Gastroesophageal sphincter (tissue), 4 donors: ENCODE measurements around the gene CTNNA3. TPM values are rescaled to one million over a fixed set of nuclear protein-coding genes. Genes with fewer than 3 reads are reported as not detected.

ENCODE experiments used
- ATAC-seq: fragments of 150-250 bp; one replicate; pipeline ENCODE4 v1.9.1; 2016; ENCODE audit warnings: mild to moderate bottlenecking, moderate library complexity
- H3K27ac ChIP-seq, 4 donors: fragments of 200-600 bp; sonication (generic) in 3 of 4; 1 replicate in 3 of 4; 2 replicates in 1 of 4; pipeline ENCODE4 v1.5.1; 2016 to 2019
- H3K27me3 ChIP-seq: fragments of 200-600 bp; sonication (generic); one replicate; pipeline ENCODE4 v1.5.1; 2019
- H3K36me3 ChIP-seq, 2 donors: fragments of 200-600 bp; sonication (generic); one replicate each; pipeline ENCODE4 v1.5.1; 2019; ENCODE audit warnings: control low read depth in 1 of 2
- H3K4me1 ChIP-seq, 3 donors: fragments of 200-600 bp; sonication (generic); 1 replicate in 2 of 3; 2 replicates in 1 of 3; pipeline ENCODE4 v1.5.1; 2016 to 2019; ENCODE audit warnings: control low read depth in 2 of 3
- H3K4me3 ChIP-seq, 2 donors: fragments of 200-600 bp; sonication (generic); one replicate each; pipeline ENCODE4 v1.5.1; 2019; ENCODE audit warnings: mild to moderate bottlenecking in 1 of 2, moderate library complexity in 1 of 2
- H3K9me3 ChIP-seq, 3 donors: fragments of 200-600 bp; sonication (generic); one replicate each; pipeline ENCODE4 v1.5.1; 2017 to 2019; ENCODE audit warnings: control low read depth in 2 of 3
- CTCF ChIP-seq, 4 experiments: fragments of 200-600 bp in 2 of 4; fragments of 450-650 bp in 2 of 4; sonication (generic) in 1 of 4; IDR thresholded peaks; one replicate each; pipeline ENCODE4 v1.5.1; 2017 to 2019; ENCODE audit warnings: antibody characterized with exemption in 4 of 4, mild to moderate bottlenecking in 2 of 4, moderate library complexity in 2 of 4
- EP300 ChIP-seq: sonication (generic); formaldehyde crosslinking; IDR thresholded peaks from one replicate; pipeline ENCODE4 v1.6.1; 2017; ENCODE audit warnings: antibody characterized with exemption, mild to moderate bottlenecking
- POLR2A ChIP-seq, 2 donors: fragments of 450-650 bp; IDR thresholded peaks; one replicate each; pipeline ENCODE4 v1.6.1; 2017; ENCODE audit warnings: antibody characterized with exemption in 2 of 2, mild to moderate bottlenecking in 2 of 2, moderate library complexity in 1 of 2
- POLR2AphosphoS5 ChIP-seq: sonication (generic); formaldehyde crosslinking; IDR thresholded peaks from one replicate; pipeline ENCODE4 v1.6.1; 2017; ENCODE audit warnings: antibody characterized with exemption
- WGBS, 2 donors: methylation state at CpG; one replicate each; pipeline ENCODE4 v1.1.5; 2018; ENCODE audit warnings: low coverage in 1 of 2; 5-methylcytosine and 5-hydroxymethylcytosine counted together
- total RNA-seq, 4 donors: library from RNA; depleted of rRNA; stranded (reverse); fragments of >200 nt; gene quantifications; one replicate each; pipeline ENCODE4 v1.1.0, GENCODE V29; 2016

Gene CTNNA3
- total RNA-seq, 4 donors from 2014 or later: 5.1 to 22.0 (median 13.8) TPM

GRCh38 chr10:66809402-66809801 lies 886.6 kb downstream of the CTNNA3 start:
- no peak overlapping the region for H3K4me3 ChIP-seq
- H3K4me1 ChIP-seq: no peaks in the 10 kb centered on the region
- ATAC-seq: no peak
- 92 to 100% methylated on average over 4 of the region's 4 CpGs for WGBS, 2 donors
- H3K27ac ChIP-seq: no peak overlapping the region
- no peaks in the 10 kb centered on the region for H3K9me3 ChIP-seq
- no peaks in the 10 kb centered on the region for H3K36me3 ChIP-seq
- no peaks in the 10 kb centered on the region for H3K27me3 ChIP-seq
- TF ChIP-seq POLR2A (IDR thresholded peaks at IDR 0.05): no peak

GRCh38 chr10:66805612-66806011 lies 890.4 kb downstream of the CTNNA3 start:
- no peak overlapping the region for H3K4me3 ChIP-seq
- TF ChIP-seq POLR2AphosphoS5 (no peak), POLR2A (IDR thresholded peaks at IDR 0.05) (no peak), CTCF (IDR thresholded peaks at IDR 0.05) (no peak), EP300 (no peak)
- ATAC-seq: no peak
- H3K9me3 ChIP-seq: no peaks in the 10 kb centered on the region
- H3K36me3 ChIP-seq: no peaks in the 10 kb centered on the region
- H3K27ac ChIP-seq: no peak overlapping the region
- no peaks in the 10 kb centered on the region for H3K4me1 ChIP-seq
- no peaks in the 10 kb centered on the region for H3K27me3 ChIP-seq
- 73 to 87% methylated on average over 1 of the region's 1 CpG for WGBS, 2 donors

- Histone ChIP-seq H3K4me1 (no peaks in the 10 kb centered on the region), H3K27ac (no peak overlapping the region), H3K4me3 (no peak overlapping the region), H3K36me3 (no peaks in the 10 kb centered on the region), H3K27me3 (no peaks in the 10 kb centered on the region), H3K9me3 (no peaks in the 10 kb centered on the region)
- TF ChIP-seq CTCF (IDR thresholded peaks at IDR 0.05): no peak
- no peak for TF ChIP-seq POLR2A (IDR thresholded peaks at IDR 0.05)
- TF ChIP-seq POLR2AphosphoS5: no peak
- TF ChIP-seq EP300: no peak
- no peak for ATAC-seq
- WGBS, 2 donors: 22 to 24% methylated on average over 3 of the region's 3 CpGs
These were observed 891.0 kb downstream of the CTNNA3 start for GRCh38 chr10:66804962-66805361.

- Histone ChIP-seq H3K27ac (no peak overlapping the region), H3K36me3 (no peaks in the 10 kb centered on the region), H3K27me3 (no peaks in the 10 kb centered on the region), H3K4me1 (no peaks in the 10 kb centered on the region), H3K4me3 (no peak overlapping the region), H3K9me3 (no peaks in the 10 kb centered on the region)
- WGBS, 2 donors: 54 to 78% methylated on average over 3 of the region's 3 CpGs
- TF ChIP-seq POLR2AphosphoS5: no peak
- no peak for TF ChIP-seq CTCF (IDR thresholded peaks at IDR 0.05)
- TF ChIP-seq EP300: no peak
- no peak for TF ChIP-seq POLR2A (IDR thresholded peaks at IDR 0.05)
- ATAC-seq: no peak
These were observed 892.8 kb downstream of the CTNNA3 start for GRCh38 chr10:66803174-66803573.

- 58 to 65% methylated on average over 2 of the region's 2 CpGs for WGBS, 2 donors
- no peak for ATAC-seq
- TF ChIP-seq EP300 (no peak), CTCF (IDR thresholded peaks at IDR 0.05) (no peak), POLR2AphosphoS5 (no peak), POLR2A (IDR thresholded peaks at IDR 0.05) (no peak)
- Histone ChIP-seq H3K4me3 (no peak overlapping the region), H3K4me1 (no peaks in the 10 kb centered on the region), H3K36me3 (no peaks in the 10 kb centered on the region), H3K9me3 (no peaks in the 10 kb centered on the region), H3K27me3 (no peaks in the 10 kb centered on the region), H3K27ac (no peak overlapping the region)
These were observed 896.5 kb downstream of the CTNNA3 start for GRCh38 chr10:66799474-66799873.
